Activated CD4-positive, CD25-positive, alpha-beta regulatory T cell (primary cell): Measurements from ENCODE around the gene ADD1.

Source experiments
- DNase-seq, 4 experiments: peaks; one replicate each; lab custom pipeline; 2025; lab: John Stamatoyannopoulos, UW

ADD1 gene

DNA sequence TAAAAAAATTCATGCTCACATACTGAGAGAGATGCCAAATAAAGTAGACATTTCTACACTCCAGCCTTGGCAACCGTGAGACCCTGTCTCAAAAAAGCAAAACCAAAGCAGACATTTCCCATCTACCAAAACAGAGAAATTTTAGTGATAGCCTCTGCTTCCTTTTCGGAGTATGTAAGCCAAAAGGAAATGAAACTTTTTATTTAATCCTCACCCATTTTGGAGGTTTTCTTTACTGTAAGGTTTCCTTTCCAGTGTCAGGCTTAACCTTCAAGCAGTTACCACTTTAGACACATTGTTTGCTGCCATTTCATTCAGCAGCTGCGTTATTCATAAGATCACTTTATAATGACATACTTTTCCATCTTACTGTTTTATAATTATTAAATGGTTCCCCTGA, 15.9 kb downstream of the ADD1 start:
- no peak for DNase-seq

DNA sequence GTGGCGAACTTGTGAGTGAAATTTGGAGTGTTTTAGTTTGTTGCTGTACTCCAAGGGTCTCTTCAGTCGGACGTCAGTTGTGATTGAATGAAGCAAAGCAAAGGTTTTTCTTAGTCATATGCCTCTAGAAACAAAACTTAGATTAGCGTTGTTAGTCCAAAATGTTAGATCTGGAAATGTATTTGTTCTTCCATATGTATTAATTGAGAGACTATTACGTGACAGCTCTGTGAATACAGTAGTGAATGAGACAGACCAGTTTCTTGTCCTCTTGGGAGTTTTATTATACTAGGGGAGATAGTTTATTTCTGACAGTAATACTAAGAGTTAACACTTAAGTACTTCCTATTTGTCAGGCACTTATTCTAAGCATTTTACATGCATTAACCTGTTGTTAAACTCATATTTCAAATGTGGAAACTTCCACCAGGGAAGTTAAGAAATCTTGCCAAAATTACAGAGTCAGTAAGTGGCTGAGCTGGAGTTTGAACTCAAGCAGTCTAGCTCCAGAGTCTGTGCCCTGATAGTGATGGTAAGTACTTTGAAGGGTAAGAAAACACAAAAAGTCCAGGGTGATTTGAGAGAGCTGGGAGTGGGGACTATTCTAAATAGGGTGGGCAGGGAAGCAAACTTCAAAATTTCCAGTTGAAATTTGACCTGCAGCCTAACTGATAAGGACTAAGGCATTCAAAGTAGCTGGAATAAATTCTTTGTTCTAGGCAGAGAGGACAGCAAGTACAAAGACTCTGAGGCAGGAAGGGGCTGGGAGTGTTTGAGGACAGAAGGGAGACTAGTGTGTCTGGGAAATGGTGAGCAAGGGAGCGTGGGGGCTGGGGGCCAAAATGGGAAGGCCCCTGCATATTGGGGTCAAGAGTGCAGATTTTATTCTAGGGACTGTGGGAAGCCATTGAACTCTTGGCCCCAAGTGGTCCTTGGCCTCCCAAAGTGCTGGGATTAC, 17.0 kb downstream of the ADD1 start:
- no peak for DNase-seq

DNA sequence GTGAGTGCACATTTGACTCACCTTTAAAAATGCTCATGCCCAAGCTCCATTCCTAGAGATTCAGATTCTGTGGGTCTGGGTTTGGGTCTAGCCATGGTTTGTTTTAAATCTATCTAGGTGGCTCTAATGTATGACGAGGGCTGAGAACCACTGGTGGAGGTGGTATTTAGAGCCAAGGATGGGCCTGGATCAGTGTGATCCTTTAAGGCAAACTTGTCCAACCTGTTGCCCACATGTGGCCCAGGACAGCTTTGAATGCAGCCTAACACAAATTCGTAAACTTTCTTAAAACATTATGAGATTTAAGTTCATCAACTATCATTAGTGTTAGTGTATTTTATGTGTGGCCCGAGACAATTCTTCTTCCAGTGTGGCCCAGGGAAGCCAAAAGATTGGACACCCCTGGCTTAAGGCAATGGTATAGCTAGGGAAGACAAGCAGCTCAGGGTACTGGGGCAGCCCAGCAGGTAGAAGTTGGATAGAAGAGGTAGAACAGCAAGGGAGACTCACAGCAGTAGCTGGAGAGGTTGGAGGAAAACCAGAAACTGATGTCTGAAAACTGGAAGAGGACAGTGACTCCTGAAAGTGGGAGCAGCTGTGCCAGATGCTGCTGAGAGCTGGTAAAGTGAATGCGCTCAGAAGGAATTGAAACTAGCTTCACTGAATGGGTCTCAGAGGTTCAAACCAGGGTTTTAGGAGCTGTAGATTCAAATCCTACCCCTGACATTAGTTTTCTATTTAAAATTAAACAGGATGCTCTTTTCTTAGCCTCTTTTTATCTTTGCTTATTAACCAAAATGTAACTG, 18.2 kb downstream of the ADD1 start:
- DNase-seq, result no peak

DNA sequence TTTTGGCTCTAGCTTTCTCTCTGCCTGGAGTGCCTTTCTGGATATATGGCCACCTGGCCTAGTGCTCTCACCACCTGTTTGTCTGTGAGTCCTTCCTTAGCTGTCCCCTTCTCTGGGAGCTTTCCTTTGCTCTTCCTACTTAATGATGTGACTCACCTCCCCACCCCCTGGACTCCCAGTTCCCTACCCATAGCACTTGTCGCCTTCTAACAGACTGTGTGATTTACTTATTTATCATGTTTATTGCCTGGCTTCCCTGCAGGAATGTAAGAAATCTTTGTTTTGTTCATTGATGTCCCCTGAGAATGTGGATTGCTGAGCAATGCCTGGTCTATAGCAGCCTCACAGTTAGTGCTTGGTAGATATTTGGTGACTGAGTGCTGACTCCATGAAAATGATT, 18.9 kb downstream of the ADD1 start:
- DNase-seq, result no peak

DNA sequence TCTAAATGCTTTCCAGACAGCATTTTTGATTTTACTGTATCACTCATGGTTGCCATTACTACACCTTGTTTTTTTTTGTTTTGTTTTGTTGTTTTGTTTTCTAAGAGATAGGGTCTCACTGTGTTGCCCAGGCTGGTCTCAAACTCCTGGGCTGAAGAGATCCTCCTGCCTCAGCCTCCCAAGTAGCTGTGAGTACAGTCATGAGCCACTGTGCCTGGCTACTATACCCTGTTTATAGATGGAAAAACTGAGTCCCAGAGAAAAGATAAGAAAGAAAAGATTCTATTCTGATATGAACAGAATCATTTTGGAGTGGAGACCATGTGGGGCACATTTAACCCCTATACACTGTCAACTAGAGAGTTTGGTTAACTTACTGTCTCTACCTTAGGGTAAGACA, 20.0 kb downstream of the ADD1 start:
- DNase-seq, result no peak

DNA sequence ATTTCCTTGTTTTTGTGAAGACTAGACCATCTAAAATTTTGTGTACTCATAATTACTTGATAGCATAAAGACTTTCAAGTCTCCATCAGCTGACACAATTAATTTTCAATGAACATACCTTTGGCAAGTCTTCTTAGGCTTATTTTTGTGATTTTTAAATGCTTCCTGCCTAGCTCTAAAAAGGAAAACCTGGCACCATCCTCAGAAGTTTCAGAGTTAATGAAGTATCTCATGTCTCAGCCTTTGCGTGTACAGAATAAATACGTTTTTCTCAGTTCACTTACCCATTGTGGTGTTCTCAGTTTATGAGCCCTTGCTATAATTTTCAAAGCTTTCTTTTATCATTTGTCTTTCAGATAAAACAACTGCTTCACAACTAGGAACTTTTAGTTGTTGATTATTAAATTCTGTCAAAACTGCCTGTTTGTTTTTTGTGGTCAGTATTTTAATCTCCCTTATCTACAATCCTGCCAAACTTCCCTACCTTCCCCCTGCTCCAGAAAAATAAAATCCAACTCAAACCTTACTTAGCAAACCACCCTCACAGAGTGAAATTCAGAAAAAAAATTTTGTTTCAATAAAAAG, 21.6 kb downstream of the ADD1 start:
- no peak for DNase-seq

DNA sequence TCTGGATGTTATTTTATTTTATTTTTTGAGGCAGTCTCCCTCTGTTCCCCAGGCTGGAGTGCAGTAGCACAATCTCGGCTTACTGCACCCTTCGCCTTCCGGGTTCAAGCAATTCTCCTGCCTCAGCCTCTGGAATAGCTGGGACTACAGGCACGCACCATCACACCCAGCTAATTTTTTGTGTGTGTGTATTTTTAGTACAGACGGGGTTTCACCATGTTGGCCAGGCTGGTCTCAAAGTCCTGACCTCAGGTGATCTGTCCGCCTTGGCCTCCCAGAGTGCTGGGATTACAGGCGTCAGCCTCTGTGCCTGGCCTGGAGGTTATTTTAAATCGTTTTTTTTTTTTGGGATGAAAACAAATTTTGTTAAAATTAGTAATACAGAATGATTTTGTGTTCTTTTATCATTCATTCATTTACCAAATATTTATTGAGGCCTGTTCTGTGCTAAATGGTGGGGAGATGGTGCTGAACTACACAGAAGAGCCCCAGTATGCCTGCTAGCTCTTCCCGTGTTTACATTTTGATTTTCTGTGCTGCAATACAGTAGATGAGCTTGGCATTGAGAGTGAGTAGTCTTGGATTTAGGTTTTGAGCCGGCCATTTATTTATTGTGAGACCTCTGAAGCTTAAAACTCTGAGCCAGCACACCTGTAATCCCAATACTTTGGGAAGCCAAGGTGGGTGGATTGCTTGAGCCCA, 22.7 kb downstream of the ADD1 start:
- DNase-seq, result no peak

DNA sequence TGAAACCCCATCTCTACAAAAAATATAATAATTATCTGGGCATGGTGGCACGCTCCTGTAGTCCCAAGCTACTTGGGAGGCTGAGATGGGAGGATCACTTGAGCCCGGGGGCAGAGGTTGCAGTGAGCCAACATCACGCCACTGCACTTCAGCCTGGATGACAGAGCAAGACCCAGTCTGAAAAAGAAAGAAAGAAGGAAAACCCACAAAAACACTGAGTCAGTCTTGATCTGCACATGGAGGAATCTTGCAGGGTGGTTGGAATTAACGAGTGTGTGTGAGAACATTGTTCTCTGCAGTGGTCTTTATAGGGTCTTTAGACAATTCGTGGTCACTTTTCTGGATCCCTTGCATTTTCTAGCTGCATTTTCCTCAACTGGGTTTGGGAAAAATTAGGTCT, 23.2 kb downstream of the ADD1 start:
- no peak for DNase-seq

DNA sequence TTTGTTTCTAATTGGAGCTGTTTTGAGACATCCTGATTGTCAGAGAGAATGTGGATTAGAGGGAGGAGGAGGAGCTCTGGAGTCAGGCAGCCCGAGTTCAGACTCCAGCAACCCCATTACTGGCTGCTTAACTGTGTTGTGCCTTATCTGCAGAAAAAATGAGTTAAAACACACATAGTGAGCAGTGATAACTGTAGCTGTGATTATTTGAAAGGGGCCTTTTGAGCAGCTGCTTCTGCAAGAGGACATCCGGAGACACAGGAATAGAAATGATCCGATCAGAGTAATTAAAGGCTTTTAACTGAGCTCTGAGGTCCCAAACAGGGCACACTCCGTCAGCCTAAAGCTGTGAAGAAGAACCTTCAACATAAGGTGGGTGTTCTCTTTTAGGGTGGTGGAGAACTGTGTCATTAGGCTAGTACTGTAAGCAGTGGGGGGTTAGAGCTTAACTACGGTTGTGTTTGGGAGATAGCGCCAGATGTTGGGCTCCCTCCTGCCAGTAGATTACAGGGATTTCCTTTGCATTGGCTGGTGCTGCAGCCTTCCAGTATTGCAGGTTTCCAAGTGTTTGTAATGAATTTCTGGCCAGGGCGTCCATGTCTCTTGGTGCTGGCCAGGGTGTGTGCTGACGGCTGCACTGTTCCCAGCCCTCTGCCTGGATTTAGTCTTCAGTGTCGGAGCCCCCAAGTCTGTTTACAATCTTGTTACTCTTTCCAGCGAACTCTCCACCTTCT, 24.3 kb downstream of the ADD1 start:
- DNase-seq, result no peak

DNA sequence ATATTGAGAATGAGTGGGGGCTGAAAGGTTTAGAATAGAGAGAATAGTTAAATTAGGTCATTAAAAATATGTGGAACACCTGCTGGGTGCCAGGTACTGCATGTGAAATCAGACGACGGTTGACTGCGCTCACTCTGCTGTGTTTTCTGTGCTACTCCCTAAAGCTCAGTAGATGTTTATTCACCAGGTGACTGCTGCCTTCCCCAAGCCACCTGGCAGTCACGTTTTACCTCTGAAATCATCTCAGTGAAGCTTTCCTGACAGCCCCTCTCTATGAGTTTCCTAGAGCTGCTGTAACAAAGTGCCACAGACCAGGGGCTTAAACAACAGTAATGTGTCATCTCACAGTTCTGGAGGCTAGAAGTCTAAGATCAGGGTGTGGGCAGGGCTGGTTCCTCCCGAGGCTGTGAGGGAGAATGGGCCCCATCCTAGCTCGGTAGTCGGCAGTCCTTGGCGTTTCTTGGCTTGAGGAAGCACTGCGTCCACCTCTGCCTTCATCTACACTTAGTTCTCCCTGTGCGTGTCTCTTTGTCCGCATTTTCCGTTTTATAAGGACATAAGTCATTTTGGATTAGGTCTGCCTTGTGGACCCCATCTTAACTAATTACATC, 25.3 kb downstream of the ADD1 start:
- DNase-seq, result no peak

DNA sequence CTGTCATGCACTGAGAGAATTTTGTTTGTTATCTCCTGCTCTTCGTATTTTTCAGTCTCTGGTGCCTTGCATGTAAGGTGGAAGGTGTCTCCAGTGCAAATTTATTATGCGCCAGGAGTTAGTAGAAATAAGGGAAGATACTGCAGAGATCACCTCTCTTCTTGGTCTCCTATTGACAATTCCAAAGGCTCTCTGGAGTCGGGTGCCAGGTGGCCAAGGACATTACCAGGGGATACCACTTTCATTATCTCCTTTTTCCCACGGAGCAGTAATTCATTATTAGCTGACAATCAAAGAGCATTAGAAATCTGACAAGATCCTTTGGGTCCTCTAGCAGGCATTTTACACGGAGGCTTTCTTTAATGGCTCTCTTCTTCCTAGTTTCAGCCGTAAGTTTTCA, 26.0 kb downstream of the ADD1 start:
- DNase-seq, result no peak

DNA sequence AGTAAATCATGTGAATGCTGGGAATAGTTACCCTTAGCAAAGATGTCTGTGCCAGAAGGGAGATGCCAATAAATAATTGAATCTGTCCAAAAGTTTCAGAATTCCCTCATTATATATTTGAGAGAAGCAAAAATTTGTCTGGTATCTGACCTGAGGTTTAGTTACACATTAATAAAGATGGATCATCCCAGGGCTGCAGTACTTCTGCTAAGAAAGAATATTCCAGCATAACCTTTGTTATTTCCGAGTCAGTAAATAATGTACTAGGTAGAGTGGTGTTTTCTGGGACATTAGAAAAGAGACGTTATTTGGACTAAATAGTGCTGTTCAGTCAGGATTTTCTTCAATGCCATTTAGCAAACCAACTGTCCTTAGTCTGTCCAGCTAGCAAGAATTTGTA, 26.4 kb downstream of the ADD1 start:
- no peak for DNase-seq

DNA sequence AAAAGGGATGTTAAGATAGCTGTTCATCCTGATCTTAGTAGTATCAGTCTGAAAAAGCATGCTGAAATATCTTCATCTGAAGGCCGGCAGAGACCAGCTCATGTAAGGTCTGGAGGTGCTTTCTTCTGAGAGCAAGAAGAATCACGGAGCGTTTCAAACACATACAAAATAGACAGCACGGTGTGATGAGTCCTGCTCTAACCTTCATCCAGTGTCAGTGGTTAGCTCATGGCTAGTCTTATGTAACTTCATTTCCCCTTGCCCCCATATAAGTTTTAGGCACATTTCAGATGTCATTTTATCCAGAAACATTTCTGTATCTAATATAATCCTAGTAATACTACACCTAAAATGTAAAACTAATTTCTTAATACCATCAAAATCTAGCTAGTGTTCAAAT, 27.8 kb downstream of the ADD1 start:
- DNase-seq, result no peak

DNA sequence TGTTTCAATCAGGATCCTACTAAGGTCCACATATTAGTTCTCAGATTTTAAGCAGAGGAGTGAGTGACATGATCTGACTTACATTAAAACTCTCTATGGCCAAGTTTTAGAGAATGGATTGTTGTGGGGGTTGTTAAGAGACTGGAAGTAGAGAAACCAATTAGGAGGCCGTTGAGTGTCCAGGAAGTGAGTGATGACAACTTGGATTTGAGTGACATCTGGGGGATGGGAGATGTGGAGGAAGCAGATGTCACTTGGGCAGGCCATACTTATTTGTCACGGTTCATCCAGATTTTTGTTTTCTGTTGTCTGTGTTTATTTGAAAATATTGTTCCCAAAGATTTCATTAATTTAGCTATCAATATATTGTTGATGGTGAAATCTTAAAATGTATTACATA, 28.3 kb downstream of the ADD1 start:
- no peak for DNase-seq

DNA sequence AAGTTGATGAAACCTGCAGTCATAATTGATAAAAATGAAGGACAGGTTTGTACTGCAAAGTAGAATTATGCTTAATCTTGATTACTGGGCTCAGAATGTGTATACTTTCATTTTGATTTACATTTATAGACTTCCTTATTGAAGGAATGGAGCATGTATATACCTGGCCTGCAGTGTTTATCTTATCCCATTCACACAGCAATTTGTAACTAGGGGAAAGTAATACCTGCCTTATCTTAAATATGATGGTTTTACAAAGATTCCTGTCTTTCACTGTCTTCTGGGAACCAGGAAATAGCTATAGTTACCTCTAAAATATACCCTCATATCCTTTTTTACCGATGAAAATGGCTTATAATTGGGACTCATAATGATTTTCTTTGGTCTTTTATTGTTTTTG, 29.7 kb downstream of the ADD1 start:
- DNase-seq, result no peak

DNA sequence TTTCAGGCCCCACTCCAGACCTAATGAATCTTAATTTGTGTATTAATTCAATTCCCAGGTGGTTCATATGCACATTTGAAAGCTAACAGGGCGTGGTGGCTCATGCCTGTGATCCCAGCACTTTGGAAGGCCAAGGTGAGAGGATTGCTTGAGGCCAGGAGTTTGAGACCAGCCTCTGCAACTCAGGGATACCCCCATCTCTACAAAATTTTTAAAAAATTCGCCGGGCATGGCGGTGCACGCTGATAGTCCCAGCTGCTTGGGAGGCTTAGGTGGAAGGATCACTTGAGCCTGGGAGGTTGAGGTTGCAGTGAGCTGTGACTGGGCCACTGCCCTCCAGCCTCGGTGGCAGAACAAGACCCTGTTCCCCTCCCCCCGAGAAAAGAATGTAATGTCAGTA, 31.2 kb downstream of the ADD1 start:
- no peak for DNase-seq

DNA sequence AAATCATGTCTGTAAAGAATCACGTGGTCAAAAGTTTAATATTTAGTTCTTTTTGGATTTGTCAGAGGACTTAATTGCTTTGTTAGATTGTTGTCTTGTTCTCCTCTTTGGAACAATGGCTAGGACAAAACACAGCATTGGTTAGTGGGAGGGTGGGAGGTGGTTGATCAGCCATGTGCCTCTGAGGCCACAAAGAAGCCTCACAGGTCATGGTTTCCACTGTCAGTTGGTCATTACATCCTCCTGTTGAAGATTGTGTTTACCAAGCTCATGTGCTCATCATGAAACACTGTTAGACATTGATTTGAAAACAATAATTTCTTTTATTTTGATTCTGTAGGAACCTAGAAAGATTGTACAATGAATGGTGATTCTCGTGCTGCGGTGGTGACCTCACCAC, 31.9 kb downstream of the ADD1 start:
- DNase-seq, result no peak

DNA sequence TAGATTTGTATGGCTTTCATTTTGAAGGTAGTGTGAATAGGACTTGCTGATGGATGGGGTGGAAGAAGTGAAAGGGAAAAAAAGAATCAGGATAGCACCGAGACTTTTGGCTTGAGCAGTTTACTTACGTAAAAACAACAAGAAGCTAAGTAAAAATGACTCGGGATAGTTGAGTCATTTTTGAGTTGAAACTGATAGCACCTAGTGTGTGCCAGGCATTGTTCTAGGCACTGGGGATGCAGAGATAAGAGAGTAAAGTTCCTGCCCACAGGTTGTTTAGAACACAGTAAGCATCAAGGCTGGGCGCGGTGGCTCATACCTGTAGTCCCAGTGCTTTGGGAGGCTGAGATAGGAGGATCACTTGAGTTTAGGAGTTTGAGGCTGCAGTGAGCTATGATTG, 34.7 kb downstream of the ADD1 start:
- no peak for DNase-seq

DNA sequence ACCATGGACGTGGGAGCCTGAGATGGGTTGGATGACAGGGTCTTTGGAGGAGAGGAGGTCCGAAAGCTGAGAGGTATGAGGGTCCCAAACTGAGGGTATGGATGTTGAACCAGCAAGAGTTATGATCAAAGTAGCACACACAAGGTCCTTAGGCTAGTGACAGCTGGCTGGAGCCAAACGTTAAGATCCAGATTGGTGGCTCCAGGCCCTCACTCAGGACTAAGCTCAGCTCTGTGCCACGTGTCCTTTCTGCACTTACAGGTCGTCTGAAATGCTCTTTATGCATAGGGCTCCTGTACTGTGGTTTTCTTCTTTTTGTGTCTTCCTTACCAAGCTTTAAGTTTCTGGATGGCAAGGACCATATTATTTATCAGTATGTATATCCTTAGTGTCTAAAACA, 35.4 kb downstream of the ADD1 start:
- DNase-seq, result no peak

DNA sequence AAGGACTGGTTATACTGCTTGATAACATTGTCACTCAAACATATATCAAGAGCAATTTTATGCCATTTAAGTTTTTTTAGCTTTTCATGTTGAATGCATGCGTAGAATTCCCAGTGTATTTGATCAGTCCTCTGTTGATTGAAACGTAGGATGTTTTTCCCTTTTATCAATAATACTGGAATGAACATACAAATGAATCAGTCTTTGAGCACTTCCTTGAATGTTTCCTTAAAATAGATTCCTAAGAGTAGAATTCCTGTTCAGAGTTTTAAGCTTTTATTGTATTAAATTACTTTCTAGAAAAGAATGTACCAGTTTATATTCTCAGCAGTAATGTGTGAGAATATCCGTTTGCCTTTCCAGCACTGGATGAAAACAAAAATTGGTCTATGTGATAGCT, 37.8 kb downstream of the ADD1 start:
- no peak for DNase-seq

DNA sequence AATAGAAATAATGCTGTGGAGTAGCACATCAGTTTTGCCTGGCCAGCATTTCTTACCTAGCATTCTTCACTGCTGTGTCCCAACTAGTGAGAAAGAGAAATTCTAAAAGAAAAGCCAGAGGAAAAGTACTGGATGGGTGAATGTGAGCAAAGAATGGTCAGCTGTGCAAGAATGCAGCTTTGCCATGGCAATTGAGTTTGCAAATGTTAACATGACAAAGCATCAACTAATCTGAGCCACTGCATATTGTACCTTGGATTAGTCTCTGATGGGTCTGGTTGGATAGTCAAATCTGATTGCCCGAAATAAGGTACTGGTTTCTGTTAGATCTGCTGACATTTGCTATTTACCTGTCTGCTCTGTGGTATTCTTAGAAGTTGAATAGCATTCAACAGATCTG, 38.7 kb downstream of the ADD1 start:
- no peak for DNase-seq
